ENCODE measurements around the gene TRMT112.

Gene TRMT112

DNA sequence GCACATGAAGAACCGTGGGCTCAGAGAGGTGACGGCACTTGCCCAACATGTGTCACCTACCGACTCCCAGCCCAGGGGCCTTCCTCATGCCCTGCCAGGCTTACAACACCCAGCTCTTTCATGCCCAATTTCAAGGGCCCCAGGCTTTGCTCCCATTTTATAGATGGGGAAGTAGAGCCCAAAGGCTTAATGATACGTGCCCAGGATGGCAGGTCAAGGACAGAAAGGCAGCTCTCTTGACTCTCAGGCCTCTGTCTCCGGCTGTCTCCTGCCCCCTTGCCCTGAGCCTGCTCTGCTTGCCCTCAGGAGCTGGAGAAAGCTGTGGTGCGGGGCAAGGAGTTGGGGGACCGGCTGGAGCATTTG lies 31.6 kb upstream of the TRMT112 start:
- Histone ChIP-seq H3K27ac (no peak overlapping the region), H3K36me3 (no peaks in the 10 kb centered on the region), H3K4me1 (peaks cover 0 to 7% (median 0%) of the 10 kb centered on the region in 4 donors), H3K9me3 (no peaks in the 10 kb centered on the region), H3K4me3 (no peak overlapping the region), H3K27me3 (no peaks in the 10 kb centered on the region)
- intact Hi-C loops (cut with DNase I; ENCODE audit: low total_unique reads): no loop called here
- DNase-seq: no peak
- TF ChIP-seq, protein P1, sequence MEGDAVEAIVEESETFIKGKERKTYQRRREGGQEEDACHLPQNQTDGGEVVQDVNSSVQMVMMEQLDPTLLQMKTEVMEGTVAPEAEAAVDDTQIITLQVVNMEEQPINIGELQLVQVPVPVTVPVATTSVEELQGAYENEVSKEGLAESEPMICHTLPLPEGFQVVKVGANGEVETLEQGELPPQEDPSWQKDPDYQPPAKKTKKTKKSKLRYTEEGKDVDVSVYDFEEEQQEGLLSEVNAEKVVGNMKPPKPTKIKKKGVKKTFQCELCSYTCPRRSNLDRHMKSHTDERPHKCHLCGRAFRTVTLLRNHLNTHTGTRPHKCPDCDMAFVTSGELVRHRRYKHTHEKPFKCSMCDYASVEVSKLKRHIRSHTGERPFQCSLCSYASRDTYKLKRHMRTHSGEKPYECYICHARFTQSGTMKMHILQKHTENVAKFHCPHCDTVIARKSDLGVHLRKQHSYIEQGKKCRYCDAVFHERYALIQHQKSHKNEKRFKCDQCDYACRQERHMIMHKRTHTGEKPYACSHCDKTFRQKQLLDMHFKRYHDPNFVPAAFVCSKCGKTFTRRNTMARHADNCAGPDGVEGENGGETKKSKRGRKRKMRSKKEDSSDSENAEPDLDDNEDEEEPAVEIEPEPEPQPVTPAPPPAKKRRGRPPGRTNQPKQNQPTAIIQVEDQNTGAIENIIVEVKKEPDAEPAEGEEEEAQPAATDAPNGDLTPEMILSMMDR (IDR thresholded peaks at IDR 0.05): no peak

DNA sequence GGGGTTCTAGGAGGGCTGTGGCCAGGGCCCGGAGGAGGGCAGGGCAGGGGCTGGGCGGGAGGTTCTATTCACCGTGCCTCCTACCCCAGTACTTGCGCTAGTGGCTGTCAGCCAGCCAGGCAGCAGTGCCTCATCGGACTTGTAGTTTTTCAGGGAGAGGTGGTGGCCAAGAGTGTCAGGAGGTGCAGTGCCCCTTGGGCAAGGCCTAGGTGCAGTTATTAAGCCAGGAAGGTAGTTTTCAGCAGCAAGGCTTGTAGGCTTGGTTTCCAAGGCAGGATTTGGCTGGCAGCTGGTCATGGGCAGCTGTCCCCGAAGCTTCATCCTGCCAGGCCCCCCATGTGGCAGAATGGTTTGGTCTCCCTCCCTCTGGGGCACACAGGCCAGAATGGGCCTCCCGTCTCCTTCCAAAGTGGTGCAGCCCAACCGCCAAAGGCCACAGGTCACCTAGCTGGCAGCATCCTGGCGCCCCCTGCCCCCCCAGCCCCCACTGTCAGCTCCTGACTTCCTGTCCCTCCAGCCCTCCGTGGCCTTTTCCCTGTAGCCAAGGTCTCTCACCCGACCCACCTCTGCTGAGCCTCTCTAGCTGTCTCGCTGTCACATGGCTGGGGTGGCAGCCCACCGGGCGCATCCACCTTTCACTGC lies 31.1 kb upstream of the TRMT112 start:
- Histone ChIP-seq H3K27me3 (no peaks in the 10 kb centered on the region), H3K4me1 (peaks cover 0 to 10% (median 0%) of the 10 kb centered on the region in 4 donors), H3K36me3 (no peaks in the 10 kb centered on the region), H3K27ac (no peak overlapping the region), H3K9me3 (no peaks in the 10 kb centered on the region), H3K4me3 (no peak overlapping the region)
- DNase-seq: no peak
- TF ChIP-seq, protein P1 (IDR thresholded peaks at IDR 0.05): no peak
- intact Hi-C loops (cut with DNase I; ENCODE audit: low total_unique reads): no loop called here

DNA sequence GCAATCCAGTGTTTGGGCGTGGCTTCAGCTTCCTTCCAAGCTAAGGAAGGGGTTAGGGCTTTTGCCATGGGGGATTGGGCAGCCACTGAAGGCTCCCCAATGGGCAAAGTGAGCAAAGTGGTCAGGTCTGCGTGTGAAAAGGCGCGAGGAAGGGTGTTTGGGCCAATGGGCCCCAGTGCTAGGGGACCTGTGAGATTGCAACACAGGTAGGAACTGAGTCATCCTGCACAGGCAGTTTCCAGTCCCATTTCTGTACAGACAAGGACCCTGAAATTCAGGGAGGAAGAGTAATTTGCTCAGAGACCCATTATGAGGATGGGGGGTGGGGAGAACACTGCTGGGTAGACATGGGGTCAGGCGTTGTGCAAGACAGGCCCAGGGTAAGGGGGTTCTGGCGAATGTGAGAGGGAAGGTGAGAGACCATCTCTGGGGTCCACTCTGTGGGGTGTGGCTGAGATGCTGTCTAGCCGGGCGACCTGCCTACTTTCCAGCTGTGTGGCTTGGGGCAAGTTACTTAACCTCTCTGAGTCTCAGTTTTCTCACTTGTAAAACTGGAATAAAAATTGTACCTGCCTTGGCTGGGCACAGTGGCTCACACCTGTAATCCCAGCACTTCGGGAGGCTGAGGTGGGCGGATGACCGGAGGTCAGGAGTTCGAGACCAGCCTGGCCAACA lies 30.0 kb upstream of the TRMT112 start:
- H3K27me3 ChIP-seq: no peaks in the 10 kb centered on the region
- peaks cover 0 to 21% (median 8%) of the 10 kb centered on the region in 4 donors for H3K4me1 ChIP-seq
- H3K36me3 ChIP-seq: no peaks in the 10 kb centered on the region
- intact Hi-C loops (cut with DNase I; ENCODE audit: low total_unique reads): no loop called here
- TF ChIP-seq, protein P1 (IDR thresholded peaks at IDR 0.05): no peak
- H3K4me3 ChIP-seq: no peak overlapping the region
- no peaks in the 10 kb centered on the region for H3K9me3 ChIP-seq
- DNase-seq: no peak
- no peak overlapping the region for H3K27ac ChIP-seq

DNA sequence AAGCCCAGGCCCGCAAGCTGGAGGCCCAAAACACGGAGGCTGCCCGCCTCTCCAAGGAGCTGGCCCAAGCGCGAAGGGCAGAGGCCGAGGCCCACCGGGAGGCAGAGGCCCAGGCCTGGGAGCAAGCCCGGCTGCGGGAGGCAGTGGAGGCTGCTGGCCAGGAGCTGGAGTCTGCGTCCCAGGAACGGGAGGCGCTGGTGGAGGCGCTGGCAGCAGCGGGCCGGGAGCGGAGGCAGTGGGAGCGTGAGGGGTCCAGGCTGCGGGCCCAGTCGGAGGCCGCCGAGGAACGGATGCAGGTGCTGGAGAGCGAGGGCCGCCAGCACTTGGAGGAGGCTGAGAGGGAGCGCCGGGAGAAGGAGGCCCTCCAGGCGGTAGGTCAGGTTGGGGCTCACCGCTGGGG lies 27.4 kb upstream of the TRMT112 start:
- Histone ChIP-seq H3K9me3 (no peaks in the 10 kb centered on the region), H3K36me3 (no peaks in the 10 kb centered on the region), H3K4me1 (peaks cover 0 to 29% (median 14%) of the 10 kb centered on the region in 4 donors), H3K4me3 (no peak overlapping the region), H3K27me3 (no peaks in the 10 kb centered on the region), H3K27ac (no peak overlapping the region)
- no peak for DNase-seq
- TF ChIP-seq, protein P1 (IDR thresholded peaks at IDR 0.05): no peak
- intact Hi-C loops (cut with DNase I; ENCODE audit: low total_unique reads): no loop called here

DNA sequence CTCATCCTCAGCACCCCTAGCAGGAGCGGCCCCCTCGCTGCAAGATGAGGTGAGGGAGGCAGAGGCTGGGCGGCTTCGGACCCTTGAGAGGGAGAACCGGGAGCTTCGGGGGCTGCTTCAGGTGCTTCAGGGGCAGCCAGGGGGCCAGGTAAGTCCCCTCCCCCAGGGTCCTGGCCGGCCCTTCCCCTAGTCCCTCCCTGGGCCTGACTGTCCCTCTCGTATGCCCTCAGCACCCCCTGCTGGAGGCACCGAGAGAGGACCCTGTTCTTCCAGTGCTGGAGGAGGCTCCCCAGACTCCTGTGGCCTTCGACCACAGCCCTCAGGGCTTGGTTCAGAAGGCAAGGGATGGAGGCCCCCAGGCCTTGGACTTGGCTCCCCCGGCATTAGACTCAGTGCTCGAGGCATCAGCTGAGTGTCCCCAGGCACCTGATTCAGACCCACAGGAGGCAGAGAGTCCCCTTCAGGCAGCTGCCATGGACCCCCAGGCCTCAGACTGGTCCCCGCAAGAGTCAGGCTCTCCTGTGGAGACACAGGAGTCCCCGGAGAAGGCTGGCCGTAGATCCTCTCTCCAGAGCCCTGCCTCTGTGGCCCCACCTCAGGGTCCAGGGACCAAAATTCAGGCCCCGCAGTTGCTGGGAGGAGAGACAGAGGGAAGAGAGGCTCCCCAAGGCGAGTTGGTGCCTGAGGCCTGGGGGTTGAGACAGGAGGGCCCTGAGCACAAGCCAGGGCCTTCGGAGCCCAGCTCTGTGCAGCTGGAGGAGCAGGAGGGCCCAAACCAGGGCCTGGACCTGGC lies 26.6 kb upstream of the TRMT112 start:
- H3K9me3 ChIP-seq: no peaks in the 10 kb centered on the region
- no peak overlapping the region for H3K4me3 ChIP-seq
- TF ChIP-seq, protein P1 (IDR thresholded peaks at IDR 0.05): no peak
- H3K36me3 ChIP-seq: no peaks in the 10 kb centered on the region
- no peaks in the 10 kb centered on the region for H3K27me3 ChIP-seq
- intact Hi-C loops (cut with DNase I; ENCODE audit: low total_unique reads): no loop called here
- DNase-seq: no peak
- H3K27ac ChIP-seq: no peak overlapping the region
- H3K4me1 ChIP-seq: peaks cover 0 to 29% (median 14%) of the 10 kb centered on the region in 4 donors
